Erythroblast (primary cell): ENCODE measurements around the gene UGT2A1.

ENCODE experiments used
- GATA1 ChIP-seq: IDR thresholded peaks from 2 replicates; pipeline ENCODE4 v1.6.1; 2011; ENCODE audit warnings: low read depth, mild to moderate bottlenecking, control low read depth, low read length, moderate library complexity
- POLR2A ChIP-seq: IDR thresholded peaks from 2 replicates; pipeline ENCODE4 v1.6.1; 2011; ENCODE audit warnings: mild to moderate bottlenecking, low read length

DNA sequence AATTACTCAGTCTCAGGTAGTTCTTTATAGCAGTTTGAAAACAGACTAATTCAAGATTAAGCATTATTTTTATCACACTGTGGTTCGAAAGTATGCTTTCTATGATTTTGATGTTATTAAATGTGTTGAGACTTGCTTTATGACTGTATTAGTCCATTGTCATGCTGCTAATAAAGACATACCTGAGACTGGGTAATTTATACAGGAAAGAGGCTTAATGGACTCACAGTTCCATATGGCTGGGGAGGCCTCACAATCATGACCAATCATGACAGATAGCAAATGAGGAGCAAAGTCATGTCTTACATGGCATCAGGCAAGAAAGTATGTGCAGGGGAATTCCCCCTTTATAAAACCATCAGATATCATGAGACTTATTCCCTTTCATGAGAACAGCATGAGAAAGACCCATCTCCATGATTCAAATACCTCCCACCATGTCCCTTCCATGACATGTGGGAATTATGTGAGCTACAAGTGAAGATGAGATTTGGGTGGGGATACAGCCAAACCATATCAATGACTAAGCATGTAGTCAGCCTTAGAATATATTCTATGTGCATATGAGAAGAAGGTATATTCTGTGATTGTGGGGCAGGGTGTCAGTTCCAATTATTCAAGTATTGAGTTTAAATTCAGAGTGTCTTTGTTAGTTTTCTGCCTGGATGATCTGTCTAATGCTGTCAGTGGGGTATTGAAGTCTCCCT is 44.6 kb upstream of the UGT2A1 start:
- no peak for TF ChIP-seq POLR2A
- TF ChIP-seq GATA1 = no peak
